Cardiac muscle cell (in vitro differentiated cells and primary cell): Measurements from ENCODE around the gene FHOD3. TPM values are rescaled to one million over a fixed set of nuclear protein-coding genes. Genes with fewer than 3 reads are reported as not detected.
"Not testable (repeated sequence)": the region's sequence is repeated elsewhere in the genome, so short reads cannot be mapped to it uniquely, and the experiment has no call there.

Experiments
- DNase-seq, 2 donors: peaks; one replicate each; pipeline versions ENCODE4 v3.0.0 to v3.0.0-alpha.2; 2010 to 2017; ENCODE audit warnings: low read depth in 1 of 2, low spot score in 1 of 2
- H3K27ac ChIP-seq: fragments of 200-600 bp; sonication (generic); 2 replicates; pipeline ENCODE4 v1.5.1; 2016
- H3K27me3 ChIP-seq: fragments of 200-600 bp; sonication (generic); 2 replicates; pipeline ENCODE4 v1.6.0; 2016; ENCODE audit warnings: control low read depth
- H3K36me3 ChIP-seq: fragments of 200-600 bp; sonication (generic); 2 replicates; pipeline ENCODE4 v1.5.1; 2016; ENCODE audit warnings: control low read depth
- H3K4me1 ChIP-seq: fragments of 200-600 bp; sonication (generic); 2 replicates; pipeline ENCODE4 v1.8.1; 2017; ENCODE audit warnings: low read depth, mild to moderate bottlenecking, mixed run types
- H3K4me3 ChIP-seq: fragments of 200-600 bp; sonication (generic); 2 replicates; pipeline ENCODE4 v1.5.1; 2016; ENCODE audit warnings: mild to moderate bottlenecking
- H3K9me3 ChIP-seq: fragments of 200-600 bp; sonication (generic); 2 replicates; pipeline ENCODE4 v1.5.1; 2017; ENCODE audit warnings: low read depth, mild to moderate bottlenecking, control low read depth
- CTCF ChIP-seq: IDR thresholded peaks from 2 replicates; pipeline ENCODE4 v1.5.1; 2012; ENCODE audit warnings: low read depth, mild to moderate bottlenecking, low read length
- polyA plus RNA-seq: library from polyadenylated mRNA; unstranded; fragments of >200 nt; fragmentation: Nextera tagmentation; extraction: Ambion mirVana; gene quantifications from 2 replicates; pipeline ENCODE4 v1.2.1, GENCODE V29; 2016
- total RNA-seq: library from RNA; depleted of rRNA; stranded (reverse); fragments of >200 nt; gene quantifications from 2 replicates; pipeline ENCODE4 v1.2.3, GENCODE V29; 2016

FHOD3 gene
- total and polyA plus RNA-seq, 2 experiments from 2014 or later: 127 to 347 TPM

- H3K36me3 ChIP-seq: peaks cover 23% of the 10 kb centered on the region
- no peak for DNase-seq
- TF ChIP-seq CTCF: no peak
- H3K4me1 ChIP-seq: peaks cover 18% of the 10 kb centered on the region
- no peaks in the 10 kb centered on the region for H3K27me3 ChIP-seq
- H3K27ac ChIP-seq: no peak overlapping the region
- H3K4me3 ChIP-seq: no peak overlapping the region
- no peaks in the 10 kb centered on the region for H3K9me3 ChIP-seq
Observed at GRCh38 chr18:36355511-36355910, 58.0 kb downstream of the FHOD3 start.

GRCh38 chr18:36356741-36357140 is 59.2 kb downstream of the FHOD3 start:
- H3K27me3 ChIP-seq: not testable (repeated sequence)
- DNase-seq: peak in 1 of 2 donors; percentile 24
- H3K4me1 ChIP-seq: peaks cover 20% of the 10 kb centered on the region

GRCh38 chr18:36358141-36358540 is 60.6 kb downstream of the FHOD3 start:
- Histone ChIP-seq H3K4me3 (no peak overlapping the region), H3K4me1 (peaks cover 10% of the 10 kb centered on the region), H3K27me3 (no peaks in the 10 kb centered on the region), H3K27ac (no peak overlapping the region), H3K36me3 (peaks cover 28% of the 10 kb centered on the region), H3K9me3 (no peaks in the 10 kb centered on the region)
- DNase-seq: no peak
- no peak for TF ChIP-seq CTCF

More at GRCh38 chr18:36356741-36357140, 59.2 kb downstream of the FHOD3 start:
- H3K9me3 ChIP-seq, H3K4me3 ChIP-seq, H3K27ac ChIP-seq: not testable (repeated sequence)
- peaks cover 23% of the 10 kb centered on the region for H3K36me3 ChIP-seq

GRCh38 chr18:36360256-36360909 is 62.9 kb downstream of the FHOD3 start:
- no peak for TF ChIP-seq CTCF
- H3K27me3 ChIP-seq: no peaks in the 10 kb centered on the region
- peaks cover 20% of the 10 kb centered on the region for H3K4me1 ChIP-seq
- H3K9me3 ChIP-seq: no peaks in the 10 kb centered on the region
- no peak overlapping the region for H3K4me3 ChIP-seq
- DNase-seq: no peak
- H3K36me3 ChIP-seq: peaks cover 28% of the 10 kb centered on the region
- H3K27ac ChIP-seq: peak overlapping the region; percentile 32

GRCh38 chr18:36364911-36365624 is 67.6 kb downstream of the FHOD3 start:
- H3K27me3 ChIP-seq: no peaks in the 10 kb centered on the region
- H3K9me3 ChIP-seq: no peaks in the 10 kb centered on the region

More at GRCh38 chr18:36364911-36365624, 67.6 kb downstream of the FHOD3 start:
- Histone ChIP-seq H3K27ac (peak overlapping the region; percentile 92), H3K4me1 (peaks cover 42% of the 10 kb centered on the region), H3K36me3 (peaks cover 4% of the 10 kb centered on the region), H3K4me3 (no peak overlapping the region)
- no peak for DNase-seq
- no peak for TF ChIP-seq CTCF
